Measurements from ENCODE around the gene TCP10L.

DNA sequence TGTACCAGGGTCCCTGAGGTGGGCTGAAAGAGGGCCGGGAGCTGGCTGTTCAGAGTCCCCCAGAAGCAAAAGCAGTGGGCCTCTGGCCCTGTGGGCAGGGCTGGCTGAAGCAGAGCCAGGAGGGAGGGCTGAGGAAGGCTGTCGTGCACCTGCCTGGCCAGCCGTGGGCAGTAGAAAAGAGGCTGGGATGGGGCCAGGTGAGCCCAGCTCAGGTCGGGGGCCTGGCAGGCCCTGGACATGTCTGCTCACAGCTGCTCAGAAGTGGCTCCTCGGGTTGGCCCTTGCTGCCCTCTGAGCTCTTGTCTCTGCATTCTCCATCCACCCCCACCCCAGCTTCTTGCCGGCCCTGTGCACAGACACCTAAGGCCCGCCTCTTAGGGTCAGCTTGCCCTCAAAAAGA, 60.0 kb downstream of the TCP10L start:
- TF ChIP-seq CTCF (IDR thresholded peaks at IDR 0.05; ENCODE audit: low read depth, low read length, missing input control) (no peak), JUND (IDR thresholded peaks at IDR 0.05) (no peak), TAF1 (conservative IDR thresholded peaks at IDR 0.05) (no peak), SP1 (IDR thresholded peaks at IDR 0.05) (no peak), YY1 (IDR thresholded peaks at IDR 0.05) (no peak), RAD21 (IDR thresholded peaks at IDR 0.05) (no peak), GABPA (IDR thresholded peaks at IDR 0.05 in 1 of 2, conservative IDR thresholded peaks at IDR 0.05 in 1 of 2) (no peak), EGR1 (IDR thresholded peaks at IDR 0.05; ENCODE audit: low read depth in 2 of 2) (no peak), MAX (IDR thresholded peaks at IDR 0.05) (no peak), NR2F2 (IDR thresholded peaks at IDR 0.05) (no peak)
- TF ChIP-seq, protein P1, sequence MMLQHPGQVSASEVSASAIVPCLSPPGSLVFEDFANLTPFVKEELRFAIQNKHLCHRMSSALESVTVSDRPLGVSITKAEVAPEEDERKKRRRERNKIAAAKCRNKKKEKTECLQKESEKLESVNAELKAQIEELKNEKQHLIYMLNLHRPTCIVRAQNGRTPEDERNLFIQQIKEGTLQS (IDR thresholded peaks at IDR 0.05): no peak
- TF ChIP-seq, protein P2, sequence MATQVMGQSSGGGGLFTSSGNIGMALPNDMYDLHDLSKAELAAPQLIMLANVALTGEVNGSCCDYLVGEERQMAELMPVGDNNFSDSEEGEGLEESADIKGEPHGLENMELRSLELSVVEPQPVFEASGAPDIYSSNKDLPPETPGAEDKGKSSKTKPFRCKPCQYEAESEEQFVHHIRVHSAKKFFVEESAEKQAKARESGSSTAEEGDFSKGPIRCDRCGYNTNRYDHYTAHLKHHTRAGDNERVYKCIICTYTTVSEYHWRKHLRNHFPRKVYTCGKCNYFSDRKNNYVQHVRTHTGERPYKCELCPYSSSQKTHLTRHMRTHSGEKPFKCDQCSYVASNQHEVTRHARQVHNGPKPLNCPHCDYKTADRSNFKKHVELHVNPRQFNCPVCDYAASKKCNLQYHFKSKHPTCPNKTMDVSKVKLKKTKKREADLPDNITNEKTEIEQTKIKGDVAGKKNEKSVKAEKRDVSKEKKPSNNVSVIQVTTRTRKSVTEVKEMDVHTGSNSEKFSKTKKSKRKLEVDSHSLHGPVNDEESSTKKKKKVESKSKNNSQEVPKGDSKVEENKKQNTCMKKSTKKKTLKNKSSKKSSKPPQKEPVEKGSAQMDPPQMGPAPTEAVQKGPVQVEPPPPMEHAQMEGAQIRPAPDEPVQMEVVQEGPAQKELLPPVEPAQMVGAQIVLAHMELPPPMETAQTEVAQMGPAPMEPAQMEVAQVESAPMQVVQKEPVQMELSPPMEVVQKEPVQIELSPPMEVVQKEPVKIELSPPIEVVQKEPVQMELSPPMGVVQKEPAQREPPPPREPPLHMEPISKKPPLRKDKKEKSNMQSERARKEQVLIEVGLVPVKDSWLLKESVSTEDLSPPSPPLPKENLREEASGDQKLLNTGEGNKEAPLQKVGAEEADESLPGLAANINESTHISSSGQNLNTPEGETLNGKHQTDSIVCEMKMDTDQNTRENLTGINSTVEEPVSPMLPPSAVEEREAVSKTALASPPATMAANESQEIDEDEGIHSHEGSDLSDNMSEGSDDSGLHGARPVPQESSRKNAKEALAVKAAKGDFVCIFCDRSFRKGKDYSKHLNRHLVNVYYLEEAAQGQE (IDR thresholded peaks at IDR 0.05): no peak
